Natural killer cell (primary cell): ENCODE results near the gene PAN3. TPM values are rescaled to one million over a fixed set of nuclear protein-coding genes. Genes with fewer than 3 reads are reported as not detected.
A peak's percentile ranks its signal among the peaks of the same experiment; 100 is the strongest.
"Not testable (repeated sequence)": the region's sequence is repeated elsewhere in the genome, so short reads cannot be mapped to it uniquely, and the experiment has no call there.

Source experiments
- ATAC-seq, 3 donors: fragments of 150-1000 bp in 2 of 3; fragments of 200-7000 bp in 1 of 3; cut with Tn5 transposase; 1 replicate in 1 of 3; 2 replicates in 2 of 3; pipeline ENCODE4 v1.10.0; 2021; ENCODE audit warnings: mild to moderate bottlenecking in 2 of 3, moderate library complexity in 2 of 3
- DNase-seq, 2 donors: peaks; one replicate each; pipeline versions ENCODE4 v3.0.0 to v3.0.0-alpha.2; 2013 to 2021; ENCODE audit warnings: mixed read lengths in 1 of 2
- H3K27ac ChIP-seq: one replicate; pipeline ENCODE4 v1.5.1; 2013; ENCODE audit warnings: mild to moderate bottlenecking, low read length
- H3K27me3 ChIP-seq: one replicate; pipeline ENCODE4 v1.6.1; 2013; ENCODE audit warnings: low read length; ENCODE audit not compliant: control insufficient read depth, insufficient read depth
- H3K36me3 ChIP-seq: one replicate; pipeline ENCODE4 v1.6.1; 2013; ENCODE audit warnings: low read length; ENCODE audit not compliant: control insufficient read depth, insufficient read depth
- H3K4me1 ChIP-seq: one replicate; pipeline ENCODE4 v1.6.1; 2013; ENCODE audit warnings: low read length; ENCODE audit not compliant: control insufficient read depth, insufficient read depth
- H3K4me3 ChIP-seq: one replicate; pipeline ENCODE4 v1.5.1; 2013; ENCODE audit warnings: low read length
- H3K9me3 ChIP-seq: one replicate; pipeline ENCODE4 v1.6.1; 2013; ENCODE audit warnings: low read length; ENCODE audit not compliant: control insufficient read depth, insufficient read depth
- H3K27ac Mint-ChIP-seq, 2 donors: one replicate each; pipeline ENCODE4 v1.8.0; 2022; ENCODE audit warnings: mild to moderate bottlenecking in 2 of 2, mixed read lengths in 2 of 2, moderate library complexity in 1 of 2
- H3K27me3 Mint-ChIP-seq, 2 donors: one replicate each; pipeline ENCODE4 v1.8.0; 2022; ENCODE audit warnings: low read depth in 2 of 2, mixed read lengths in 2 of 2
- H3K36me3 Mint-ChIP-seq: one replicate; pipeline ENCODE4 v1.8.0; 2022; ENCODE audit warnings: mixed read lengths
- H3K4me1 Mint-ChIP-seq, 2 donors: one replicate each; pipeline ENCODE4 v1.8.0; 2022; ENCODE audit warnings: mixed read lengths in 2 of 2
- H3K4me3 Mint-ChIP-seq: one replicate; pipeline ENCODE4 v1.8.0; 2022; ENCODE audit warnings: mild to moderate bottlenecking, moderate library complexity, mixed read lengths
- H3K9me3 Mint-ChIP-seq, 2 donors: one replicate each; pipeline ENCODE4 v1.8.0; 2022; ENCODE audit warnings: mixed read lengths in 2 of 2
- CTCF ChIP-seq: fragments of 200-600 bp; IDR thresholded peaks from one replicate; pipeline ENCODE4 v1.8.0; 2022; ENCODE audit warnings: antibody characterized with exemption
- whole genome bisulfite sequencing: methylation state at CpG from one replicate; pipeline ENCODE4 v1.1.7; 2013; ENCODE audit warnings: missing lambda C conversion rate; ENCODE audit not compliant: insufficient coverage; 5-methylcytosine and 5-hydroxymethylcytosine counted together
- intact Hi-C: fragments of 100-400 bp; cut with micrococcal nuclease; formaldehyde crosslinking; loops from one replicate; pipeline ENCODE4 v1.14.2; 2022
- total RNA-seq, 4 donors: library from RNA; stranded (reverse); fragments of 120-200 nt in 1 of 4; gene quantifications; one replicate each; pipeline versions ENCODE4 v1.2.3 to v1.2.4, GENCODE V29; 2013 to 2022

The PAN3 gene
- total RNA-seq, 3 donors from 2014 or later (not counting 1 experiment from before 2014, with no cell fraction given), result 80.0 to 94.2 (median 91.7) TPM

DNA sequence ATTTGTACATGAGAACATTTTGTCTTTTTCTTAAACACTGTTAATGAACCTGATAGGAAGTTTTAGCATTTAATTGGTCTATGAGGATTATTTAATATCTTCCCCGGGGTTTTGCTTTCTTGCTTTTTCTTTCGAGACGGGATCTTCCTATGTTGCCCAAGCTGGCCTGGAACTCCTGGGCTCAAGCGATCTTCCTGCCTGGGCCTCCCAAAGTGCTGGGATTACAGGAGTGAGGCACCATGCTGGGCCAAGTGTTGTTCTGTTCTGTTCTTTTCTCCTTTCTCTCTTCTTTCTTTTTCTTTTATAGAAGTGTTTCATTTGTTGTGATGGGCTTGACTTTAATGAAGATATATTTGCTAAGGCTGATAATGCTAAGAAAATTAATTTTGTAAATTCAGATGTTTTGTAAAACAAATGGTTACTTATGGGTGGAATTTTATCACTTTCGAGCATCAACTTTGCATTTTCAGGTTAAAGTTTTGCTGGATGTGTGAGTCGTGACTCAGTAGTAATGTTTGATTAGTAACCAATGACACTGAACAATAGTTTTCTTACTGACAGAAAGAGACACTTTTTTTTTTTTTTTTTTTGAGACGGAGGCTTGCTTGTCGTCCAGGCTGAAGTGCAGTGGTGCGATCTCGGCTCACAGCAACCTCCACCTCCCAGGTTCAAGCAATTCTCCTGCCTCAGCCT lies 2.2 kb downstream of the PAN3 start:
- H3K27me3 Mint-ChIP-seq, result no peaks in the 10 kb centered on the region
- Histone ChIP-seq H3K27ac (peak overlapping the region; percentile 59), H3K9me3 (no peaks in the 10 kb centered on the region), H3K4me1 (peaks cover 29% of the 10 kb centered on the region), H3K36me3 (no peaks in the 10 kb centered on the region), H3K4me3 (peak overlapping the region; percentile 57), H3K27me3 (no peaks in the 10 kb centered on the region)
- DNase-seq (no peak), ATAC-seq (no peak)
- intact Hi-C loops, result no loop called here
- peaks cover 60 to 67% of the 10 kb centered on the region in 2 donors for H3K4me1 Mint-ChIP-seq
- H3K9me3 Mint-ChIP-seq, result no peaks in the 10 kb centered on the region
- TF ChIP-seq CTCF, result no peak
- H3K27ac Mint-ChIP-seq, result peak overlapping the region; percentile 98 to 99
- no peaks in the 10 kb centered on the region for H3K36me3 Mint-ChIP-seq
- WGBS, result 52% methylated on average over 6 of the region's 10 CpGs
- peak overlapping the region; percentile 80 for H3K4me3 Mint-ChIP-seq

GRCh38 chr13:28141542-28141941 lies 3.2 kb downstream of the PAN3 start:
- H3K9me3 Mint-ChIP-seq, ATAC-seq, H3K4me3 ChIP-seq, H3K36me3 Mint-ChIP-seq, intact Hi-C loops, H3K27me3 ChIP-seq, H3K27ac ChIP-seq, H3K9me3 ChIP-seq, H3K27me3 Mint-ChIP-seq, H3K36me3 ChIP-seq: not testable (repeated sequence)
- H3K4me3 Mint-ChIP-seq, result peak overlapping the region; percentile 69
- 63% methylated on average over 8 of the region's 10 CpGs for WGBS
- DNase-seq, result peak in 1 of 2 donors; percentile 5
- peak overlapping the region; percentile 34 to 69 for H3K27ac Mint-ChIP-seq
- H3K4me1 ChIP-seq, result peaks cover 35% of the 10 kb centered on the region
- peaks cover 57 to 69% of the 10 kb centered on the region in 2 donors for H3K4me1 Mint-ChIP-seq

GRCh38 chr13:28145049-28145448 lies 6.7 kb downstream of the PAN3 start:
- Mint-ChIP-seq H3K27ac (no peak overlapping the region), H3K36me3 (no peaks in the 10 kb centered on the region), H3K4me3 (no peak overlapping the region), H3K9me3 (no peaks in the 10 kb centered on the region), H3K27me3 (no peaks in the 10 kb centered on the region), H3K4me1 (peaks cover 55 to 65% of the 10 kb centered on the region in 2 donors)
- WGBS, result 98% methylated on average over 5 of the region's 6 CpGs
- Histone ChIP-seq H3K27ac (no peak overlapping the region), H3K36me3 (peaks cover 2% of the 10 kb centered on the region), H3K4me1 (peaks cover 37% of the 10 kb centered on the region), H3K9me3 (no peaks in the 10 kb centered on the region), H3K4me3 (no peak overlapping the region), H3K27me3 (no peaks in the 10 kb centered on the region)
- TF ChIP-seq CTCF, result no peak
- intact Hi-C loops, result no loop called here
- no peak for ATAC-seq
- no peak for DNase-seq

DNA sequence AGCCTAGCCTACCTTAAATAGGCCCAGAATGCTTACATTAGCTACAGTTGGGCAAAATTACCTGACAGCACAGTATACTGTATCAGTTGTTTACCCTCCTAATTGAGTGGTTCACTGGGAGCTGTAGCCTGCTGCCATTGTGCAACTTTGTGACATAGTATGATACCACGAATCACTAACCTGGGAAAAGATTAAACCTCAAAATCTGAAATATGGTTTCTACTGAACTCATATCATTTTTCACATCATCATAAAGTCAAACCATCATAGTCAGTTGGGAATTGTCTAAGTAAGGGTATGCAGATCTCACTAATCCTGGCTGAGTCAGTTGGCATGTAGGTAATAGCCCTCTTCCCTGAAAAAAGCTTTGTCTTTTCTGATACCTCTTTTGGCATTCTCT lies 9.2 kb downstream of the PAN3 start:
- Mint-ChIP-seq H3K36me3 (no peaks in the 10 kb centered on the region), H3K27ac (no peak overlapping the region), H3K9me3 (no peaks in the 10 kb centered on the region), H3K4me3 (no peak overlapping the region), H3K27me3 (no peaks in the 10 kb centered on the region), H3K4me1 (peaks cover 51 to 64% of the 10 kb centered on the region in 2 donors)
- 50% methylated on average over 1 of the region's 1 CpG for WGBS
- Histone ChIP-seq H3K36me3 (peaks cover 2% of the 10 kb centered on the region), H3K27ac (no peak overlapping the region), H3K4me3 (no peak overlapping the region), H3K4me1 (peaks cover 23% of the 10 kb centered on the region), H3K9me3 (no peaks in the 10 kb centered on the region), H3K27me3 (no peaks in the 10 kb centered on the region)
- TF ChIP-seq CTCF, result no peak
- intact Hi-C loops, result no loop called here
- ATAC-seq (no peak), DNase-seq (no peak)
